Large intestine (tissue), 3 donors: ENCODE measurements around the gene PANK1. TPM values are rescaled to one million over a fixed set of nuclear protein-coding genes. Genes with fewer than 3 reads are reported as not detected.
"Not testable (repeated sequence)": the region's sequence is repeated elsewhere in the genome, so short reads cannot be mapped to it uniquely, and the experiment has no call there.

ENCODE experiments used
- DNase-seq, 2 donors: peaks; one replicate each; pipeline versions ENCODE4 v3.0.0 to v3.0.0-alpha.2; 2013
- H3K27ac ChIP-seq: one replicate; pipeline ENCODE4 v1.5.1; 2013; ENCODE audit warnings: low read length
- H3K27me3 ChIP-seq: 2 replicates; pipeline ENCODE4 v1.6.1; 2013; ENCODE audit warnings: low read length; ENCODE audit not compliant: control insufficient read depth, insufficient read depth
- H3K36me3 ChIP-seq: 2 replicates; pipeline ENCODE4 v1.6.1; 2013; ENCODE audit warnings: low read length; ENCODE audit not compliant: control insufficient read depth, insufficient read depth
- H3K4me1 ChIP-seq: one replicate; pipeline ENCODE4 v1.6.1; 2013; ENCODE audit warnings: low read length; ENCODE audit not compliant: control insufficient read depth, insufficient read depth
- H3K4me3 ChIP-seq: one replicate; pipeline ENCODE4 v1.5.1; 2013; ENCODE audit warnings: low read length
- H3K9me3 ChIP-seq: one replicate; pipeline ENCODE4 v1.6.1; 2013; ENCODE audit warnings: mild to moderate bottlenecking, low read depth, low read length, moderate library complexity; ENCODE audit not compliant: control insufficient read depth
- WGBS: methylation state at CpG from one replicate; pipeline ENCODE4 v1.1.5; 2013; ENCODE audit warnings: low lambda C conversion rate; ENCODE audit not compliant: insufficient coverage; 5-methylcytosine and 5-hydroxymethylcytosine counted together
- polyA plus RNA-seq: library from polyadenylated mRNA; unstranded; fragments of 120-200 nt; gene quantifications from one replicate; pipeline ENCODE4 v1.2.1, GENCODE V29; 2013

PANK1 gene
- polyA plus RNA-seq, 1 donor: 34.2 TPM

- Histone ChIP-seq H3K27me3 (no peaks in the 10 kb centered on the region), H3K36me3 (no peaks in the 10 kb centered on the region), H3K27ac (no peak overlapping the region), H3K4me1 (no peaks in the 10 kb centered on the region), H3K9me3 (no peaks in the 10 kb centered on the region), H3K4me3 (no peak overlapping the region)
- DNase-seq: no peak
- WGBS: no CpG with 5 or more reads among the region's 2 CpGs
Measured at GRCh38 chr10:89547853-89548513, 97.1 kb downstream of the PANK1 start.

GRCh38 chr10:89546651-89547050 lies 98.4 kb downstream of the PANK1 start:
- WGBS: no CpG with 5 or more reads among the region's 1 CpG
- H3K4me1 ChIP-seq: not testable (repeated sequence)

GRCh38 chr10:89543841-89544240 lies 101.2 kb downstream of the PANK1 start:
- no peaks in the 10 kb centered on the region for H3K36me3 ChIP-seq
- DNase-seq: no peak
- no peaks in the 10 kb centered on the region for H3K9me3 ChIP-seq
- H3K4me1 ChIP-seq: no peaks in the 10 kb centered on the region
- peaks cover 2% of the 10 kb centered on the region for H3K27me3 ChIP-seq
- H3K27ac ChIP-seq: no peak overlapping the region
- 80% methylated on average over 1 of the region's 3 CpGs for WGBS
- no peak overlapping the region for H3K4me3 ChIP-seq

More at GRCh38 chr10:89546651-89547050, 98.4 kb downstream of the PANK1 start:
- H3K27me3 ChIP-seq, H3K4me3 ChIP-seq, DNase-seq, H3K27ac ChIP-seq, H3K36me3 ChIP-seq, H3K9me3 ChIP-seq: not testable (repeated sequence)

- Histone ChIP-seq H3K36me3 (no peaks in the 10 kb centered on the region), H3K4me1 (peaks cover 3% of the 10 kb centered on the region), H3K27me3 (peaks cover 30% of the 10 kb centered on the region), H3K9me3 (no peaks in the 10 kb centered on the region), H3K27ac (no peak overlapping the region), H3K4me3 (no peak overlapping the region)
- WGBS: 84% methylated on average over 2 of the region's 4 CpGs
- no peak for DNase-seq
Measured at GRCh38 chr10:89540420-89540949, 104.6 kb downstream of the PANK1 start.

- Histone ChIP-seq H3K36me3 (no peaks in the 10 kb centered on the region), H3K9me3 (no peaks in the 10 kb centered on the region), H3K27ac (no peak overlapping the region), H3K4me3 (no peak overlapping the region), H3K27me3 (peaks cover 55% of the 10 kb centered on the region), H3K4me1 (peaks cover 7% of the 10 kb centered on the region)
- no peak for DNase-seq
- WGBS: no CpG with 5 or more reads among the region's 1 CpG
Measured at GRCh38 chr10:89537364-89537763, 107.7 kb downstream of the PANK1 start.

- no peak overlapping the region for H3K27ac ChIP-seq
- H3K4me3 ChIP-seq: peak overlapping the region; percentile 7
- no peaks in the 10 kb centered on the region for H3K36me3 ChIP-seq
- WGBS: no CpG with 5 or more reads among the region's 16 CpGs
- peaks cover 7% of the 10 kb centered on the region for H3K4me1 ChIP-seq
- H3K9me3 ChIP-seq: no peaks in the 10 kb centered on the region
- peaks cover 66% of the 10 kb centered on the region for H3K27me3 ChIP-seq
- DNase-seq: no peak
Measured at GRCh38 chr10:89536013-89536354, 109.1 kb downstream of the PANK1 start.

GRCh38 chr10:89535171-89536012 lies 109.7 kb downstream of the PANK1 start, which contains the start of gene SLC16A12:
Gene SLC16A12 (minus strand): TSS chr10:89535594. CDS start chr10:89462578, 73,016 bp downstream.
- Histone ChIP-seq H3K27me3 (peaks cover 66% of the 10 kb centered on the region), H3K27ac (no peak within 1 kb of the TSS), H3K4me3 (peak within 1 kb of the TSS; percentile 32), H3K9me3 (no peaks in the 10 kb centered on the region), H3K36me3 (no peaks in the 10 kb centered on the region), H3K4me1 (peaks cover 7% of the 10 kb centered on the region)
- WGBS: no CpG with 5 or more reads among the region's 87 CpGs
- DNase-seq: peak in 1 of 2 donors; percentile 60

- Histone ChIP-seq H3K27me3 (peaks cover 66% of the 10 kb centered on the region), H3K4me1 (peaks cover 7% of the 10 kb centered on the region), H3K36me3 (no peaks in the 10 kb centered on the region), H3K9me3 (no peaks in the 10 kb centered on the region), H3K27ac (no peak overlapping the region), H3K4me3 (no peak overlapping the region)
- DNase-seq: no peak
- WGBS: 0% methylated on average over 3 of the region's 8 CpGs
Measured at GRCh38 chr10:89534826-89535166, 110.2 kb downstream of the PANK1 start.

Other genes with a start within 250 kb of the PANK1 start
- 13.3 TPM for gene IFIT5, start 230.7 kb downstream of the PANK1 start, polyA plus RNA-seq
- 1.1 TPM for gene SLC16A12, start 109.6 kb downstream of the PANK1 start, polyA plus RNA-seq
- gene KIF20B, start 56.3 kb upstream of the PANK1 start, polyA plus RNA-seq: 8.2 TPM